ENCODE measurements around the gene LRRN1. TPM values are rescaled to one million over a fixed set of nuclear protein-coding genes. Genes with fewer than 3 reads are reported as not detected.

LRRN1 gene
- polyA plus RNA-seq, 1 donor (not counting 4 experiments of a cell fraction or from before 2014, with no cell fraction given), result 0.45 TPM

- no peak for DNase-seq (ENCODE audit: low read depth, low spot score)
- no peaks in the 10 kb centered on the region for H3K27me3 ChIP-seq (ENCODE audit: control insufficient read depth, extremely low read depth, insufficient read depth, low read length)
- dilution Hi-C loops (cut with MboI; ENCODE audit: extremely low pct_ligation_motif_present, low sequenced_read_pairs), result no loop called here
- H3K4me3 ChIP-seq (ENCODE audit: control insufficient read depth in 2 of 3, extremely low read depth in 1 of 3, insufficient read depth in 2 of 3, low read depth in 1 of 3, low read length in 3 of 3), result no peak overlapping the region
- no peaks in the 10 kb centered on the region for H3K9me1 ChIP-seq (ENCODE audit: control insufficient read depth, extremely low read depth, insufficient read depth, low read length)
- H3K4me1 ChIP-seq (ENCODE audit: control insufficient read depth, extremely low read depth, insufficient read depth, low read length), result no peaks in the 10 kb centered on the region
- H3K36me3 ChIP-seq (ENCODE audit: control insufficient read depth in 2 of 2, extremely low read depth in 1 of 2, insufficient read depth in 2 of 2, low read length in 2 of 2), result no peaks in the 10 kb centered on the region
- H3K27ac ChIP-seq (ENCODE audit: control insufficient read depth, insufficient read depth, low read length), result no peak overlapping the region
- no peak overlapping the region for H2AFZ ChIP-seq (ENCODE audit: control insufficient read depth, low read length)
- no peak overlapping the region for H3K4me2 ChIP-seq (ENCODE audit: control insufficient read depth, extremely low read depth, insufficient read depth, low read depth, low read length)
- no peak for TF ChIP-seq CTCF (optimal IDR thresholded peaks at IDR 0.05 in 1 of 3, IDR thresholded peaks at IDR 0.05 in 1 of 3, conservative IDR thresholded peaks at IDR 0.05 in 1 of 3; ENCODE audit: extremely low read depth in 1 of 3, insufficient read depth in 2 of 3, low read length in 3 of 3)
- no peak for TF ChIP-seq EZH2 (IDR thresholded peaks at IDR 0.05; ENCODE audit: low read length)
- H3K79me2 ChIP-seq (ENCODE audit: control insufficient read depth, insufficient read depth, low read length), result no peaks in the 10 kb centered on the region
- H4K20me1 ChIP-seq (ENCODE audit: control insufficient read depth, extremely low read depth, insufficient read depth, low read length), result no peaks in the 10 kb centered on the region
- no peak overlapping the region for H3K9ac ChIP-seq (ENCODE audit: control insufficient read depth, extremely low read depth, insufficient read depth, low read length)
- FAIRE-seq, result no peak
- H3K9me3 ChIP-seq (ENCODE audit: control insufficient read depth, low read depth, low read length), result no peaks in the 10 kb centered on the region
These were observed 22.6 kb upstream of the LRRN1 start for GRCh38 chr3:3776607-3777006.

GRCh38 chr3:3778216-3778615 lies 21.0 kb upstream of the LRRN1 start:
- no peaks in the 10 kb centered on the region for H3K9me3 ChIP-seq (ENCODE audit: control insufficient read depth, low read depth, low read length)
- no peaks in the 10 kb centered on the region for H3K4me1 ChIP-seq (ENCODE audit: control insufficient read depth, extremely low read depth, insufficient read depth, low read length)
- no peak overlapping the region for H3K4me3 ChIP-seq (ENCODE audit: control insufficient read depth in 2 of 3, extremely low read depth in 1 of 3, insufficient read depth in 2 of 3, low read depth in 1 of 3, low read length in 3 of 3)
- H3K4me2 ChIP-seq (ENCODE audit: control insufficient read depth, extremely low read depth, insufficient read depth, low read depth, low read length), result no peak overlapping the region
- no peaks in the 10 kb centered on the region for H3K9me1 ChIP-seq (ENCODE audit: control insufficient read depth, extremely low read depth, insufficient read depth, low read length)
- H3K27ac ChIP-seq (ENCODE audit: control insufficient read depth, insufficient read depth, low read length), result no peak overlapping the region
- no peak overlapping the region for H2AFZ ChIP-seq (ENCODE audit: control insufficient read depth, low read length)
- H3K79me2 ChIP-seq (ENCODE audit: control insufficient read depth, insufficient read depth, low read length), result no peaks in the 10 kb centered on the region
- H3K9ac ChIP-seq (ENCODE audit: control insufficient read depth, extremely low read depth, insufficient read depth, low read length), result no peak overlapping the region
- no peaks in the 10 kb centered on the region for H3K27me3 ChIP-seq (ENCODE audit: control insufficient read depth, extremely low read depth, insufficient read depth, low read length)
- TF ChIP-seq CTCF (optimal IDR thresholded peaks at IDR 0.05 in 1 of 3, IDR thresholded peaks at IDR 0.05 in 1 of 3, conservative IDR thresholded peaks at IDR 0.05 in 1 of 3; ENCODE audit: extremely low read depth in 1 of 3, insufficient read depth in 2 of 3, low read length in 3 of 3), result no peak
- no peak for TF ChIP-seq EZH2 (IDR thresholded peaks at IDR 0.05; ENCODE audit: low read length)
- dilution Hi-C loops (cut with MboI; ENCODE audit: extremely low pct_ligation_motif_present, low sequenced_read_pairs), result no loop called here
- no peaks in the 10 kb centered on the region for H3K36me3 ChIP-seq (ENCODE audit: control insufficient read depth in 2 of 2, extremely low read depth in 1 of 2, insufficient read depth in 2 of 2, low read length in 2 of 2)
- no peak for FAIRE-seq
- H4K20me1 ChIP-seq (ENCODE audit: control insufficient read depth, extremely low read depth, insufficient read depth, low read length), result no peaks in the 10 kb centered on the region
- DNase-seq (ENCODE audit: low read depth, low spot score), result no peak
